HG03439 (cell line): ENCODE results near the gene MSI2.
A peak's percentile ranks its signal among the peaks of the same experiment; 100 is the strongest.

Source experiments
- ATAC-seq: cut with Tn5 transposase; IDR thresholded peaks from one replicate; pipeline ENCODE4 v1.9.1; 2021; ENCODE audit warnings: mild to moderate bottlenecking, moderate library complexity; ENCODE audit not compliant: unreplicated experiment

Gene MSI2

DNA sequence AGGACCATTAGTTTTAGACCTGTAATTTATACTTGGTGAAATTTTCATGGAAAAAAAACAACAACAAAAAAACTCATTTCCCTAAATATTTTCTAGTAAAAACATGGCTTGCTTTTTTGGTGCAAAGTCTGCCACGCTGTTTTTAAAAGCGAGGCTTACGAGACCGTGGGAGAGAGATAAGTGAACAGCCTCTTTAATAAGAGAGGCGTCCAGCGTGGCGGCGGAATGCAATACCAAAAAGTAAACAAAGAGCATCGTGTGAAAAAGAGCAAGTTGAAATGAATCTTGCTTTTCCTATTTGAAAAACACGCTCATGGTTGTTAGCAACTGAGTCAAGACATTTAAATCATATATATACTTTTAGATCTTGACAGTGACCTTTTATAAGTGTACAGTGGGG is 10.5 kb upstream of the MSI2 start:
- no peak for ATAC-seq

- no peak for ATAC-seq
These were observed 10.1 kb upstream of the MSI2 start for GRCh38 chr17:57246257-57246656.

DNA sequence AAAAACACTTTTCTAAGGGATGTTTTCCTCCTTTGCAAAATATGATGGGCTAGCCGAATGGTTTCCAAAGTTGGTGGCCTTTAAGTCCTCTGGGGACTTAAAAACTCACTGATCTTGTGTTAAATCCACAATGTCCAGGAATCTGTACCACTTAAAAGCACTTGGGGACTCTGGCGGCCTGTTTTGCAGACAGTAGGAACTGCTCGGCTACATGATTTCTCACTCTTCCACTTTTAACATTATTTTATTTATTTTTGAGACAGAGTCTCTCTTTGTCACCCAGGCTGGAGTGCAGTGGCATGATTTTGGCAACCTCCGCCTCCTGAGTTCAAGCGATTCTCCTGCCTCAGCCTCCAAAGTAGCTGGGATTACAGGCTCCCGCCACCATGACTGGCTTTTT is 9.1 kb upstream of the MSI2 start:
- ATAC-seq: no peak

GRCh38 chr17:57247913-57248312 is 8.4 kb upstream of the MSI2 start:
- no peak for ATAC-seq

DNA sequence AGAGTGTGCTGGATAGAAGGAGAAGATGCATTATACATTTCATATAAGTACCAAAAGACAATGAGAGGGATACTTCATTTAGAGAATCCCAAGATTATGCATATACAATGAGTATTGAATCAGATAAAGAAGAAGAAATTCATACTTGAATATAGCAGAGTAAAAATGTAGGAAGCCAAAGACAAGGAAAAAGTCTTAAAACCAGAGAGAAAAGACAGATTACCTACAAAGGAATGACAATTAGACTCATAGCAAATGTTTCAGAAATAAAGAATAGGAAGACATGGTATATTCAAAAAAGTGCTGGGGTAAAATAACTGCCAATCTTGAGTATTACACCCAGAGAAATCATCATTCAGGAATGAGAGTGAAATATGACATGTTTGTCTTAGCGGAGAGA is 6.8 kb upstream of the MSI2 start:
- no peak for ATAC-seq

DNA sequence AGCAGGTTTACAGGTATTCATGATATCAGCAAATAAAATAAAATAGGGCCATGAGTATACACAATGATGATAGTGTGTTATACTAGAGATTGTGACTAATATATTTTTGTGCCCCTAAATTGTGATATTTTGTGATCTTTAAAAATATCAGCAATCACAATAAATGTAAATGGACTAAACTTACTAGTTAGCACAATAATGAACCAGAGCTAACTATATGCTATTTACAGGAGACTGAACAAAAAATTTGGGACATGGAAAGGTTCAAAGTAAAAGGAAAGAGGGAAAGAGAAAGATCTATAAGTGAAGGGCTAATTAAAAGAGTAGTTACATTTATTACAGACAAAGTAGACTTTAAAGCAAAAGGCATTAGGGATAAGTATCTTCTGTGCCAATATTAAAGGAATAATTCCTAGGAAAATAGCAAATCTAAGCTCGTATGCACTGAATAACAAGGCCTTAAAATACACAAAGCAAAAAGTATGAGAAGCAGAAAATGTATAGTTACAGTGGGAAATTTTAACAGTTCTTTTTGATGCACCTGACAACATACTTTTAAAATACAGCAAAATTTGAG is 5.0 kb upstream of the MSI2 start:
- no peak for ATAC-seq

DNA sequence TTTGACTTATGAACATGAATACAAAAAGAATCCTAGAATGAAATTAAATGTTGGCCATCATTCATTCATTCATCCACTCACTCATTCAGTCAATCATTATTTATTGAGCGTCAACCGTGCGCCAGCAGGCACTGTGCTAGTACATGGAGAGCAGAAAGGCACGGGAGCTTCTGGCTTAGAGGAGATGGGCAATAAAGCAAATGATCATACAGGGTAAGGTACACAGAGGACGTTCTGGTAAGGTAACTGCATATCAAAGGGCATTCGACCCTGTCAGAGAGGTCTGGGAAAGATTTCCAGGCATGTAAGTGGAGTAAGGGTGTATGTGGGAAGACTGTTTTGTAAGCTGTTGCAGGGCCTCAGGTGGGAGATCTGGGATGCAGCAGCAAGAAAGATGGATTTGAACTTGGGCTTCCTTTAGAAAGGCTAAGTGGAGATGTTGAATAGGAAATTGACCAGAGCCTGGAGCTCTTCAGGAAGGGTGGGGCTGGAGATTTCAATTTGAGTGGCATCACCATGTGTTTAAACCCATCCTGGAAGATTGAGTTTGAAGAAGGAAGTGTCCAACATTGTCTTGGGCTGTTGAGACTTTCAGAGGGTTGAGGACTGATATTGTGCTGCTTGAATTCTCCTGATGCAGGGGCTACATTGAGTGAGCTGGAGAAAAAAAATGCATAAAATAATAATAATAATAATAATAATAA is 2.8 kb upstream of the MSI2 start:
- ATAC-seq: no peak

DNA sequence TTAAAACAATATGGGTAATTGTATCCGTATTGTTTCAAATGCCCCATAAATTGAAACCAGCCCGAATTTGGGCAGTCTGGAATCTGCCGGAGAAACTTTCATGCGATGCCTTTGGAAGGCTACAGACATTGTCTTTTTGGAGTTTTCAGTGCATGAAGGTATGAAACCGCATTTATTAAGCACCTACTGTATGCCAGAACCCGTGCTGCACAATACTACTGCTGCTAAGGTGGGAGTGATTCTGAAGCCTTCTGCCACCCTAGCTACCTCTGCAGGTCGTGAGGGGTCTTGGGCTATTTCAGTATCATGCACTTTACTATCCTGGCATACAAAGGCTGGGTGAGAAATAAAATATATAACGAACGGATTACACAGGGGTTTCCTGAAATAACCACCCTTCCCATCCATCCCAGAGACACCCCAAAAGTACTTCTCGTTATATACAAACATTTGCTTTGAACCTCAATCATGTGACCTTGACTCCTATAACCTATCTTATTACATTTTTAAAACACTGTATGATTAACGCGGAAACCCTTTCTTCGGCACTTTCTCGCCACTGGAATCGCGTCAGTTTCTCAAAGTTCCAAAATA is 1.0 kb upstream of the MSI2 start:
- no peak for ATAC-seq

- peak; percentile 15 for ATAC-seq
These were observed 387 bp downstream of the MSI2 start for GRCh38 chr17:57256708-57257112.

- ATAC-seq: no peak
These were observed 1.0 kb downstream of the MSI2 start for GRCh38 chr17:57257195-57257894.

DNA sequence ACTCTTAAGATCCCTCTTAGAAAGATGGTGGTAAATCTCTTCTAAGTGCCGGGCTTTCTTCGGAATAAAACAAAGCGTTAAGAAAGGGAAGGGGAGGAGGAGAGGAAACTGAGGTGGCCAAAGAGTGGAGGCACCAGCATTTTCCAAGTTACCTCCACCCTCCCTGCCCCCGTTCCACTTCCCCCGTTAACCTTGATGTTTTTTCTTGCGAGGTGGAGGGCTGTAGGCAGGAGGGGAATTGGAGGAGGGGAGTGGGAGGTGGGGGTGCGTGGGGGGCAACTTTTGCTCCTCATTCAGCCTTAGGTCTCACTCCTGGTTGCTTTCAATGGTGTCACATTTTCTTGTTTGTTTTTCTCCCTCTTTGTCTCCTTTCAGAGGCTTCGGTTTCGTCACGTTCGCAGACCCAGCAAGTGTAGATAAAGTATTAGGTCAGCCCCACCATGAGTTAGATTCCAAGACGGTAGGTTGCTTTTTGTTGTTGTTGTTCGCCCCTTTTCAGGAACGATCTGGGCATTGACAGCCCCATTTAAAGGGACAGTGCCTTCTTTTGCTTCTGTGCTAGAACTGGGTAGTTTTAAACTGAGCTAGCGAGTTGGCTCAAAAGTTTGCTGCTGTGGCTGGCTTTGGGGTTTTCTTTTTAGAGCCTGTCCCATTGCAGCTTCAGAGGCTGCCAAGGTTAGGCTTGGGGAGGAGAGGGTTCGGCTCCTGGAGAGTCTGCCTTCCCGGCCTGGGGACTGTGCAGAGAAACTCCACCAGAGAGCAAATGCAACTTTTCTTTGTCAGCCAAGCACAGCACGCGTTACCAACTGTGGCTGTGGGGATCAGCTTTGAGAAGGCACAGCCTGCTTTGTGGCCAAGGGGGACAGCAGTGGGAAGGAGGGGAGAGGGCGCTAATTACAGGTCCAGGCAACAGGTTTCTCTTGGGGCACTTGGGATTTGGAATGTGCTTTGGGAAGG is 1.9 kb downstream of the MSI2 start:
- ATAC-seq: no peak

GRCh38 chr17:57259306-57259705 is 3.0 kb downstream of the MSI2 start:
- ATAC-seq: no peak

- no peak for ATAC-seq
These were observed 3.5 kb downstream of the MSI2 start for GRCh38 chr17:57259817-57260216.

DNA sequence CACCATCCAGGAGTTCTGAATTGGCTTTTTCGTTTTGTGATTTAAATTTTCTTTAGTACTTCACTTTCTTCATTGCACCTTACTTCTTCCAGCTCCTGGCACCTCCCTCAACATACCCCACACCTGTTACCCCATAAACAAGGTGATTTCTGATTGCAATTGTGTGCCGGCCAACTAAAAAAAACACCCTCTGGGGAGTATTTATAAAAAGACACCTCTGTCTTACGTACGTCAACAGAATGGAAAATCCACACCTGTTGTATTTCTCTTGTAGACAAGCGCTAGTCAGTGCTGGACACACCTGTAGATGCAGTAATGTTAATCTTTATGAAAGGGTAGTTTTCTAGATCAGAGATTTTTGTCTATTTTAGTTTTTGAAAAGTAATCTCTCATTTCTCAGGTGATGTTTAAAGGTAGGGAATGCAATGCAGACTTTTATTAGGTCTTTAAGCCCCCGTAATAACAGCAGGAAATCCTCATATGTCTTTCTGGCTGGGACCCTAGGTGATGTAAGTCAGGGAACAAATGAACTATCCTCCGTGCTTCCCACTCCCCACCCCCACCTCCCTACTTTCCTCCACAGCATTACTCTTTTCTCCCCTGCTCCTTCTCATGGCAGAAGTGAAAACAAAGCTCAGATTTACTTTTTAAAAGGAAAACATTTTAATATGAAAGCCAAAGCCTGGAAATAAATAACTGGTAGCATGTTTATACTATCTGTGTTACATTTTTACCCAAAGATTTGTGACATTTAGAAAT is 4.2 kb downstream of the MSI2 start:
- no peak for ATAC-seq

DNA sequence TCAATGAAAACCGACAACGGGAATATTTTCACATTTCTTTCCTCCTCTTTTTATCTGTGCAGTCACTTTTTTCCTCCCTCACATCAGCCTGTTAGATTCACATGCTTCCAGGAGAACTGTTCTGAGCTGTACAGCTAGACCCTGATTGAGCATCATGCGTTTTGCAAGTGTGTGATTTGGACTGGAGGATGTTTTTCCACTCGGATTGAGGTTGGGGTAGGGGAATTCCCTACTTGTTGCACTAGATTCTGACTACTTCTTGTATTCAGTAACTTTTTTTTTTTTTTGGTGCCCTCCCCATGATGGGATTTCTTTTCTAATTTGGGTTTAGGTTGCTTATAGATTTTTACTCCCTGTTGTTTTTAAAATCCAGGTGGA is 4.8 kb downstream of the MSI2 start:
- no peak for ATAC-seq

- no peak for ATAC-seq
These were observed 6.2 kb downstream of the MSI2 start for GRCh38 chr17:57262557-57262956.

GRCh38 chr17:57264250-57264649 is 7.9 kb downstream of the MSI2 start:
- no peak for ATAC-seq

DNA sequence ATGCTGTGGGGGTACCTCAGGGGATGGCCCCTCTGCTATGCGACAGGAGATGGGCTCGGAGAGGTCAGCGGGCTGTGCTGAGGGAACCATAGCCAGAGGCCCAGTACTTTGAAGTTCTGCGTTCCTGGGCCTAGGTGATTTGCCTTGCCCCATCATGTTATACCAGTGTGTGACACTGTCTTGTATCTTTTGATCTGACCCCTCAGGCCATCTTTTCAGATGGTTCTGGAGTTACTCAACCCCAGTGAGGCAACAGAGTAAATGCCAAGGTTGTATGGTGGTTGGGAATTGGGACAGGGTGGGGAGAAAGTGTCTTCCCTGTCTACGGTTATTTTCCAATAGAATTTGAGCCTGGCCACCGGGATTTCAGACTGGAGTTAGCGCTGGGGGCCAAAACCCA is 8.5 kb downstream of the MSI2 start:
- no peak for ATAC-seq

GRCh38 chr17:57266902-57267311 is 10.6 kb downstream of the MSI2 start:
- no peak for ATAC-seq

GRCh38 chr17:57268181-57268580 is 11.9 kb downstream of the MSI2 start:
- ATAC-seq: no peak
